ENCODE results near the gene LYAR.

DNA sequence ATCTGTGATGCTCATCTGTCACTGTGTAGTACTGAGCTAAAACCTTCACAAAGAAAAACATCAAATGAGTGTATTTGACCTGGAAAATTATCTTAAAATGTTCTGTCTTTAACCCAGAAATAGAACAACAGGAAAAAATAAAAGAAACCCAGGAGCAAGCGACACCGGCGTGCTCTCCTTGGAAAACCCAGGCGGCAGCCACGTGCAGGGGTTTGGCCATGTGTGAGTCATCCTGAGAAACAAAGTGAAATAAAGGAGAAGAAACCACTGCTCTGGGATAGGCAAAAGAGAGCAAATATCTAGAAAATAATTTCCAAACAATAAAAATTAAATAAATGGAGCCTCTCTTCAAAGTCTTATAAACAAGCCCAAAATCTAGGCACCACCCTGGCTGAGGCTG lies 22.0 kb downstream of the LYAR start:
- TF ChIP-seq ZNF202 (tag by site-specific recombination; IDR thresholded peaks at IDR 0.05; ENCODE audit: borderline replicate concordance), result no peak
- TF ChIP-seq, protein P1, sequence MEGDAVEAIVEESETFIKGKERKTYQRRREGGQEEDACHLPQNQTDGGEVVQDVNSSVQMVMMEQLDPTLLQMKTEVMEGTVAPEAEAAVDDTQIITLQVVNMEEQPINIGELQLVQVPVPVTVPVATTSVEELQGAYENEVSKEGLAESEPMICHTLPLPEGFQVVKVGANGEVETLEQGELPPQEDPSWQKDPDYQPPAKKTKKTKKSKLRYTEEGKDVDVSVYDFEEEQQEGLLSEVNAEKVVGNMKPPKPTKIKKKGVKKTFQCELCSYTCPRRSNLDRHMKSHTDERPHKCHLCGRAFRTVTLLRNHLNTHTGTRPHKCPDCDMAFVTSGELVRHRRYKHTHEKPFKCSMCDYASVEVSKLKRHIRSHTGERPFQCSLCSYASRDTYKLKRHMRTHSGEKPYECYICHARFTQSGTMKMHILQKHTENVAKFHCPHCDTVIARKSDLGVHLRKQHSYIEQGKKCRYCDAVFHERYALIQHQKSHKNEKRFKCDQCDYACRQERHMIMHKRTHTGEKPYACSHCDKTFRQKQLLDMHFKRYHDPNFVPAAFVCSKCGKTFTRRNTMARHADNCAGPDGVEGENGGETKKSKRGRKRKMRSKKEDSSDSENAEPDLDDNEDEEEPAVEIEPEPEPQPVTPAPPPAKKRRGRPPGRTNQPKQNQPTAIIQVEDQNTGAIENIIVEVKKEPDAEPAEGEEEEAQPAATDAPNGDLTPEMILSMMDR (tag by site-specific recombination; IDR thresholded peaks at IDR 0.05), result no peak
- no peak for TF ChIP-seq ZNF658 (tag by site-specific recombination; IDR thresholded peaks at IDR 0.05)
- no peak for TF ChIP-seq ZNF174 (tag by site-specific recombination; IDR thresholded peaks at IDR 0.05)
- TF ChIP-seq ZNF23 (tag by site-specific recombination; IDR thresholded peaks at IDR 0.05; ENCODE audit: borderline replicate concordance), result no peak
- no peak for TF ChIP-seq ZNF2 (tag by site-specific recombination; IDR thresholded peaks at IDR 0.05)
- TF ChIP-seq ZNF274 (IDR thresholded peaks at IDR 0.05; ENCODE audit: low read length), result no peak
- TF ChIP-seq ZNF274 (tag by site-specific recombination; IDR thresholded peaks at IDR 0.05; ENCODE audit: borderline replicate concordance), result no peak
- no peak for TF ChIP-seq ZNF114 (tag by site-specific recombination; IDR thresholded peaks at IDR 0.05)
- TF ChIP-seq ZNF791 (tag by site-specific recombination; IDR thresholded peaks at IDR 0.05), result no peak
- TF ChIP-seq, protein P2, sequence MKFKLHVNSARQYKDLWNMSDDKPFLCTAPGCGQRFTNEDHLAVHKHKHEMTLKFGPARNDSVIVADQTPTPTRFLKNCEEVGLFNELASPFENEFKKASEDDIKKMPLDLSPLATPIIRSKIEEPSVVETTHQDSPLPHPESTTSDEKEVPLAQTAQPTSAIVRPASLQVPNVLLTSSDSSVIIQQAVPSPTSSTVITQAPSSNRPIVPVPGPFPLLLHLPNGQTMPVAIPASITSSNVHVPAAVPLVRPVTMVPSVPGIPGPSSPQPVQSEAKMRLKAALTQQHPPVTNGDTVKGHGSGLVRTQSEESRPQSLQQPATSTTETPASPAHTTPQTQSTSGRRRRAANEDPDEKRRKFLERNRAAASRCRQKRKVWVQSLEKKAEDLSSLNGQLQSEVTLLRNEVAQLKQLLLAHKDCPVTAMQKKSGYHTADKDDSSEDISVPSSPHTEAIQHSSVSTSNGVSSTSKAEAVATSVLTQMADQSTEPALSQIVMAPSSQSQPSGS (tag by site-specific recombination; IDR thresholded peaks at IDR 0.05; ENCODE audit: low read depth), result no peak
- no peak for TF ChIP-seq ZNF561 (tag by site-specific recombination; IDR thresholded peaks at IDR 0.05; ENCODE audit: borderline replicate concordance)
- no peak for TF ChIP-seq ZNF423 (tag by site-specific recombination; IDR thresholded peaks at IDR 0.05)
- TF ChIP-seq, protein P3, sequence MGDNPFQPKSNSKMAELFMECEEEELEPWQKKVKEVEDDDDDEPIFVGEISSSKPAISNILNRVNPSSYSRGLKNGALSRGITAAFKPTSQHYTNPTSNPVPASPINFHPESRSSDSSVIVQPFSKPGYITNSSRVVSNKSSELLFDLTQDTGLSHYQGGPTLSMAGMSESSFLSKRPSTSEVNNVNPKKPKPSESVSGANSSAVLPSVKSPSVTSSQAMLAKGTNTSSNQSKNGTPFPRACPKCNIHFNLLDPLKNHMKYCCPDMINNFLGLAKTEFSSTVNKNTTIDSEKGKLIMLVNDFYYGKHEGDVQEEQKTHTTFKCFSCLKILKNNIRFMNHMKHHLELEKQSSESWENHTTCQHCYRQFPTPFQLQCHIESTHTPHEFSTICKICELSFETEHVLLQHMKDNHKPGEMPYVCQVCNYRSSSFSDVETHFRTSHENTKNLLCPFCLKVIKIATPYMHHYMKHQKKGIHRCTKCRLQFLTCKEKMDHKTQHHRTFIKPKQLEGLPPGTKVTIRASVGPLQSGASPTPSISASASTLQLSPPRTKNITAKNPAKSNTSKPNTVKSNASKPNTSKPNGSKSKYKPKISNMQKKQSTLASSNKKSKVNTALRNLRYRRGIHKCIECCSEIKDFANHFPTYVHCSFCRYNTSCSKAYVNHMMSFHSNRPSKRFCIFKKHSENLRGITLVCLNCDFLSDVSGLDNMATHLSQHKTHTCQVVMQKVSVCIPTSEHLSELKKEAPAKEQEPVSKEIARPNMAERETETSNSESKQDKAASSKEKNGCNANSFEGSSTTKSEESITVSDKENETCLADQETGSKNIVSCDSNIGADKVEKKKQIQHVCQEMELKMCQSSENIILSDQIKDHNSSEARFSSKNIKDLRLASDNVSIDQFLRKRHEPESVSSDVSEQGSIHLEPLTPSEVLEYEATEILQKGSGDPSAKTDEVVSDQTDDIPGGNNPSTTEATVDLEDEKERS (tag by site-specific recombination; IDR thresholded peaks at IDR 0.05), result no peak

Data from HEK293 (cell line).